Measurements from ENCODE around the gene FRZB.

GRCh38 chr2:182824056-182824766, 42.2 kb downstream of the FRZB start:
- TF ChIP-seq YY1 (IDR thresholded peaks at IDR 0.05; ENCODE audit: insufficient read depth, insufficient read length) = no peak
- no peak for TF ChIP-seq ZNF274 (IDR thresholded peaks at IDR 0.05; ENCODE audit: low read depth, low read length)
- no peak for TF ChIP-seq SUZ12 (IDR thresholded peaks at IDR 0.05; ENCODE audit: extremely low read depth, insufficient read depth, insufficient read length)

Data from NT2/D1 (cell line).